Measurements from ENCODE around the gene LRCH3. TPM values are rescaled to one million over a fixed set of nuclear protein-coding genes. Genes with fewer than 3 reads are reported as not detected.

The LRCH3 gene
- total RNA-seq, 1 experiment from 2014 or later: 56.4 TPM

DNA sequence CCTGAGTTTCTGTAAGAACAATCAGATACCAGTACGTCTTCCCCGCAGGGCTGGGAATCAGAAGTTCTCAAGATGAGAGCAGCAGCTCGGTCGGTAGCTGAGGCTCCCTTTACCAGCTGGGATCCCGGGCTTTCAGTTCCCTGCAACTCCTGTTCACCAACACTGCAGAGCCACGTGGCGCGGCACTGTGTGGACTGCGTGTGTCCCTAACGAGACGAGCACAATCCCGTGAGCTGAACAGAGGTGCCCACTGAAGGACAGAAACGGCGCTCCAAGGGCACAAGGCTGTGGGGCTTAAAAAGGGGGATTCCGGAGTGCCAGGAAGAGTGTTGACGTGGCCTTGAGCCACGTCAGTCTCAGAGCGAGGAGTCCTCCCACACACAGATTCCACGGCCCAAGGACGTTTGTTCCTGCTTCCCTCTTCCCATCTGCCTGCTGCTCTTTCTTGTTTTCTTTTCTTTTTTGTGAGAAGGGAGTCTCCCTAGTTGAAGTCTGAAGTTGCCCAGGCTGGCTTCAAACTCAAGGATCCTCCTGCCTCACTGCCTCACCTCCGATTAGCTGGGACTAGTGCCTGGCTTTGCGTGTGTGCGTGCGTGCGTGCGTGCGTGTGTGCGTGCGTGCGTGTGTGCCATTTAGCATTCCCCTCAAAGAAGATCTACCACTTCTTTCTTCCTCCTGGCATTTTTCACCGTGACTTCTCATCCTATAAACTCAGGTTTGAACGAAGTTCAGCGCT lies 121.9 kb downstream of the LRCH3 start:
- Histone ChIP-seq H3K4me1 (ENCODE audit: insufficient read depth, low read length) (peaks cover 3% of the 10 kb centered on the region; the same call in 1 of the 2 replicates), H3K79me1 (ENCODE audit: insufficient read depth, low read depth, low read length, poor library complexity, severe bottlenecking) (no peaks in the 10 kb centered on the region), H2BK5ac (ENCODE audit: insufficient read length, low read length) (no peak overlapping the region), H3K23me2 (ENCODE audit: insufficient read length, low read depth, low read length, poor library complexity, severe bottlenecking) (no peaks in the 10 kb centered on the region), H2BK120ac (ENCODE audit: low read depth, low read length, poor library complexity, severe bottlenecking) (no peak overlapping the region), H2BK15ac (ENCODE audit: low read depth, low read length) (no peak overlapping the region), H4K8ac (replicated peaks; ENCODE audit: insufficient read length, low read depth, low read length) (no peak overlapping the region), H3K56ac (ENCODE audit: insufficient read length, low read depth, low read length) (no peak overlapping the region), H3K9ac (ENCODE audit: extremely low read depth, insufficient read length, low read length) (no peak overlapping the region), H2BK20ac (ENCODE audit: low read depth, low read length, poor library complexity, severe bottlenecking) (no peak overlapping the region), H4K20me1 (ENCODE audit: control insufficient read depth, insufficient read depth, insufficient read length) (no peaks in the 10 kb centered on the region), H3K4ac (ENCODE audit: low read depth, low read length) (no peak overlapping the region), H4K5ac (ENCODE audit: insufficient read length, low read depth, low read length) (no peak overlapping the region), H3T11ph (ENCODE audit: low read length) (no peak overlapping the region), H2BK12ac (ENCODE audit: insufficient read length, low read depth, low read length) (no peak overlapping the region), H3K9me3 (ENCODE audit: control insufficient read depth, low read depth, low read length) (no peaks in the 10 kb centered on the region), H2AFZ (ENCODE audit: low read length) (no peak overlapping the region), H3K18ac (ENCODE audit: insufficient read length, low read depth, low read length) (no peak overlapping the region), H2AK5ac (ENCODE audit: insufficient read length, low read length) (no peak overlapping the region), H4K91ac (ENCODE audit: insufficient read length, low read depth, low read length) (no peak overlapping the region), H3K27me3 (ENCODE audit: insufficient read depth, low read length) (no peaks in the 10 kb centered on the region), H3K23ac (ENCODE audit: insufficient read length, low read depth, low read length) (no peak overlapping the region), H3K27ac (ENCODE audit: insufficient read length, low read depth, low read length) (no peak overlapping the region), H3K14ac (ENCODE audit: insufficient read depth, low read length) (no peak overlapping the region), H3K4me2 (ENCODE audit: insufficient read depth, insufficient read length, low read length) (no peak overlapping the region), H3K79me2 (ENCODE audit: insufficient read depth, low read length) (no peaks in the 10 kb centered on the region)
- peak; percentile 30 for DNase-seq
- no peaks in the 10 kb centered on the region for H3K9me3 Mint-ChIP-seq
- WGBS (ENCODE audit: extremely low coverage, insufficient read length, low lambda C conversion rate): no CpG with 5 or more reads among the region's 33 CpGs
- H3K4me1 Mint-ChIP-seq: peaks cover 16 to 17% of the 10 kb centered on the region in 2 experiments
- H3K4me3 Mint-ChIP-seq: peak overlapping the region in 1 of 2 experiments; percentile 23; a peak in 1 of 5 replicates
- H3K27ac Mint-ChIP-seq: peak overlapping the region; percentile 37 to 89 (median 41); a peak in 5 of 7 replicates
- no peaks in the 10 kb centered on the region; a peak in 1 of 7 replicates for H3K36me3 Mint-ChIP-seq (ENCODE audit: insufficient read depth in 1 of 3, low read depth in 3 of 3)
- TF ChIP-seq, protein P1, sequence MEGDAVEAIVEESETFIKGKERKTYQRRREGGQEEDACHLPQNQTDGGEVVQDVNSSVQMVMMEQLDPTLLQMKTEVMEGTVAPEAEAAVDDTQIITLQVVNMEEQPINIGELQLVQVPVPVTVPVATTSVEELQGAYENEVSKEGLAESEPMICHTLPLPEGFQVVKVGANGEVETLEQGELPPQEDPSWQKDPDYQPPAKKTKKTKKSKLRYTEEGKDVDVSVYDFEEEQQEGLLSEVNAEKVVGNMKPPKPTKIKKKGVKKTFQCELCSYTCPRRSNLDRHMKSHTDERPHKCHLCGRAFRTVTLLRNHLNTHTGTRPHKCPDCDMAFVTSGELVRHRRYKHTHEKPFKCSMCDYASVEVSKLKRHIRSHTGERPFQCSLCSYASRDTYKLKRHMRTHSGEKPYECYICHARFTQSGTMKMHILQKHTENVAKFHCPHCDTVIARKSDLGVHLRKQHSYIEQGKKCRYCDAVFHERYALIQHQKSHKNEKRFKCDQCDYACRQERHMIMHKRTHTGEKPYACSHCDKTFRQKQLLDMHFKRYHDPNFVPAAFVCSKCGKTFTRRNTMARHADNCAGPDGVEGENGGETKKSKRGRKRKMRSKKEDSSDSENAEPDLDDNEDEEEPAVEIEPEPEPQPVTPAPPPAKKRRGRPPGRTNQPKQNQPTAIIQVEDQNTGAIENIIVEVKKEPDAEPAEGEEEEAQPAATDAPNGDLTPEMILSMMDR (conservative IDR thresholded peaks at IDR 0.05): no peak
- H3K27me3 Mint-ChIP-seq (ENCODE audit: low read depth): no peaks in the 10 kb centered on the region
